Subcutaneous adipose tissue (tissue), 4 donors: Measurements from ENCODE around the gene FAM83G. TPM values are rescaled to one million over a fixed set of nuclear protein-coding genes. Genes with fewer than 3 reads are reported as not detected.

Experiments
- total RNA-seq, 4 donors: library from RNA; depleted of rRNA; stranded (reverse); fragments of >200 nt; gene quantifications; one replicate each; pipeline ENCODE4 v1.1.0, GENCODE V29; 2016
- TF ChIP-seq, protein P1 (sequence below): fragments of 450-650 bp; IDR thresholded peaks from one replicate; pipeline ENCODE4 v1.5.1; 2016; ENCODE audit warnings: low read depth, mild to moderate bottlenecking, control low read depth, antibody characterized with exemption, moderate library complexity

The FAM83G gene
- total RNA-seq, 4 donors from 2014 or later: 1.1 to 5.5 (median 2.9) TPM

DNA sequence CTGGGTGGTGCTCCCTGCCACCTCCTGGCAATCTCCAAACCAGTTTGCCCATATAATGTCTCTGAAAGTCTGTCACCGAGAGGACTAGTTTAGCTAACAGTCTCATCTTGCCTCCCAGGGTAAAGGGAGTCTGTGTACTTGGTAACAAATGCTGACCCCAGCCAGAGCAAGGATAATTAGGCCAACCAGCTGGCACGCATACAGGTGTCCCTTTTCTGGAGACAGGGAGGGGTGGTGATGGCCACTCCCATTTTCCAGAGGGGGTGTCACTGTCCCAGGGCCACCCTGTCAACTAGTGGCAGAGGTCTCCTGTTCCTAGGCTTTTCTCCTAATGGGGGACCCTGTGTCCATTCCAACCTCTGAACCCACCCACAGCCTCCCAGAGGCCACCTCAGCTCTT, 8.1 kb downstream of the FAM83G start:
- TF ChIP-seq, protein P1, sequence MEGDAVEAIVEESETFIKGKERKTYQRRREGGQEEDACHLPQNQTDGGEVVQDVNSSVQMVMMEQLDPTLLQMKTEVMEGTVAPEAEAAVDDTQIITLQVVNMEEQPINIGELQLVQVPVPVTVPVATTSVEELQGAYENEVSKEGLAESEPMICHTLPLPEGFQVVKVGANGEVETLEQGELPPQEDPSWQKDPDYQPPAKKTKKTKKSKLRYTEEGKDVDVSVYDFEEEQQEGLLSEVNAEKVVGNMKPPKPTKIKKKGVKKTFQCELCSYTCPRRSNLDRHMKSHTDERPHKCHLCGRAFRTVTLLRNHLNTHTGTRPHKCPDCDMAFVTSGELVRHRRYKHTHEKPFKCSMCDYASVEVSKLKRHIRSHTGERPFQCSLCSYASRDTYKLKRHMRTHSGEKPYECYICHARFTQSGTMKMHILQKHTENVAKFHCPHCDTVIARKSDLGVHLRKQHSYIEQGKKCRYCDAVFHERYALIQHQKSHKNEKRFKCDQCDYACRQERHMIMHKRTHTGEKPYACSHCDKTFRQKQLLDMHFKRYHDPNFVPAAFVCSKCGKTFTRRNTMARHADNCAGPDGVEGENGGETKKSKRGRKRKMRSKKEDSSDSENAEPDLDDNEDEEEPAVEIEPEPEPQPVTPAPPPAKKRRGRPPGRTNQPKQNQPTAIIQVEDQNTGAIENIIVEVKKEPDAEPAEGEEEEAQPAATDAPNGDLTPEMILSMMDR: no peak

DNA sequence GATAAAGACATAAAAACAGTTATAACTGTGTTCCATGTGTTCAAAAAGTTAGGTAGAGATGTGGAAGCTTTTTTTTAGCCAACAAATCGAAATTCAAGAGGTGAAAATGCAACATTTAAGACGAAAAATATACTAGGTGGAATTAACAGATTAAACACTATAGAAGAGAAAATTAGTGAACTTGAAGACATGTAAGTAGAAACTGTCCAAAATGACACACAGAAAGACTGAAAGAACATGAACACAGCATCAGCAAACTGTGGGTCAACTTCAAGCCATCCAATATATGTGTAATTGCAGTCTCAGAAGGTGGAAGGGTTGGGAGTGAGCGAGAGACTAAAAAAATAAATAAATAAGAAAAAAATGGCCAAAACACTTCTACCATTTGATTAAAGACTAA, 9.3 kb downstream of the FAM83G start:
- TF ChIP-seq, protein P1: no peak

DNA sequence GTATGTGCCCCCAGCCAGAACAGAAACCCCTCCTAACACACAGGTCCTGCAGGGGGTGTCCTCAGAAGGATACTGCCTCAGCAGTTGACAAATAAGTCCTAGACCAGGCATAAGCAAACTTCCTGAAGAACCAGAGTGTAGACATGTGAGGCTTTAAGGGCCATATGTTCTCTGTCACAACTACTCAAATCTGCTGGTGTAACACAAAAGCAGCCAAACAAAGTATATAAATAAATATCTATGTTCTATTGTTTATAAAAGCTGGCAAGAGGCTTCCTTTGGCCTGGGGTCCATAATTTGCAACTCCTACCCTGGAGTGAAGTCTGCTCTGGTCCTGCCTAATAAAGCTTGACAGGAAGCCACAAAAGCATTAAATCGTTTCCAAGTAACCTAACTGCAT, 9.9 kb downstream of the FAM83G start:
- TF ChIP-seq, protein P1: no peak

DNA sequence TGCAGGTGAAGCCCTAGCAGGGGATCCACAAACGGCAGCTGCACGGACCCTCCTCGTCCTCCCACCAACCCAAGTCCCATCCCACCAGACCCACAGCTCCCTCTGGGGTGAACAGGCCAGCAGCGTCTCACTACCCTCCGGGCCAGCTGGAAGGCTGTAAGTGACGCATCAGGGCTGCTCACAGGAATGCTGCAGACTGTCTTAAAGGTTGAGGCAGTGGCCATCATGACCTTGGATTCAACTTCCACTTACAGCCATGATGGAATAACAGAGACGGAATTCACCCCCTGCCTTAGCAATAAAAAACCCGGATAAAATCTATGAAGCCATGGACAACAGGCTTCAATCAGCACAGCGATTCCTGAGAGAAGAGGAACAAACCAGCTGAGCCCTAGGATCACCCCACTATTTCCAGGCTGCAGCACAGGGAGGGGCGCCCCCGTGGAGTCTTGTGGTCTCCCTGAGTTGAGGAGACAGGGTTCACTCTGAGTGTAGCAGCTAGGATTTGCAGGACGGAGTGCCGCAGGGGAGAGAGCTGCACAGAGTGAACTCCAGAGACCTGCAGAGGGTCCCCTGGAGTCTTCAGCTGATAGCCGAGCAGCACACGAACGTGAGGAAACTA, 10.5 kb downstream of the FAM83G start:
- TF ChIP-seq, protein P1: no peak

DNA sequence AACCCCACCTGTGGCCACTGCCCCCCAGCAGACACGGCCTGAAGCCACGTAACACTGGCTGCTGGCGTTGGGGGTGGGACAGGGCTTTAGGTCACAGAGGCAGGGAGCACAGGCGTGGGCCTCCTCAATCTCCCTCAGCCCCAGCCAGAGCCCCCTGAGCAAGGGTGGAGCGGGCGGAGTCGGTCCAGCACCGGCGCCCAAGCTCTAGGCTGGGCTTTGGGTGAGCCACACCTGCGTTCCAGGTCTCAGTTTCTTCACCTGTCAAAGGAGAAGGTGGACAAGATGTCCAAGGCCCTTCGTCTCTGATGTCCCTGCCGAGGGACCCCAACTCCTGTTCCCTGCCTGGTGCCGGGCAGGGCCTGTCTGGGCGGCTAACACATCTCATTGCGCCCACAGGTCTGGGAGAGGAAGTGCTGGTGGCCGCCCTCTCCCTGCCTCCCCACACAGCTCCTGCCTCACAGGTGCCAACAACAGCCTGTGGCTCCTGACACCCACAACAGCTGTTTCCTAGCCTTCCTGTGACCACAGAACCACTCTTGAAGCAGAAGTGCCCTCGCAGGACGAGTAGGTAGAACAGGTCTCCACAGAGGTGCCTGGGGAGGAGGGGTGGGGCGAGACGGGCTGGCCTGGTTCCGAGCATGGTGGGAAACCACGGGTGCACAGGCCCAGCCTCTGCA, 12.0 kb downstream of the FAM83G start:
- TF ChIP-seq, protein P1: no peak

DNA sequence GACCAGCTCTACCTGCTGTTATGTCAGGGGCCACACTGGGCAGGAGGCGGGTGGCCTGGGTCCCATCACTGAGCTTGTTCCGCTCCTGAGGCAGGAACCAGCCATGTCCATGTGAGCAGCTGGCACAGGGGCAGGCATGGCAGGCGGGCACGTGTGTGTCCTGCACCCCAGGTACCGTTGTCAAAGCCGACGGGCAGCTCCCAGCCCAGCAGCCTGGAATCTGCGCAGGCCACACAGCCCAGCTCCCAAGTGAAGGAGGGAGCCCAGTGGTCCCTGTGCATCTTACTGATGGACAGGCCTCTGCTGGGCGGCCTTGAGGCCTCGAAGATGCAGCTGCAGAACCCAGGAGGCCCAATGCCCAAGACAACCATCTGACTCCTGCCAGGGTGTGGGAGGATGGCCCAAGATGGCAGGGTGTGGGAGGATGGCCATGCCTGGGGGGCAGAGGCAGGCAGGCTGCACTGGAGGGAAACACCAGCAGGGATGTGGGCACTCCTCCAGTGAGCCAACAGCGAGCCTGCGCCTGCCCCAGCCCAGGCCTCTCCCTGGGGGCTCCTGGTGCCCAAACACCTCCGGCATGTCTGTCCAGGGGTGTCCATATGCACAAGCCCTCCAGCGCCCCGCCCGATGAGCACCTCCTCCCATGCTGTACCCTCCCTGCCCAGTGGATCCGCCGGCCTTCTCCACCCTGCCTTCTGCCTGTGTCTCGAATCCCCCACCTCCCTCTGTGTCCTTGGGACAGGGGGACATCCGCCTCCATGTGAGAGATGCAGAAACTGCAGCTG, 12.8 kb downstream of the FAM83G start:
- TF ChIP-seq, protein P1: no peak

DNA sequence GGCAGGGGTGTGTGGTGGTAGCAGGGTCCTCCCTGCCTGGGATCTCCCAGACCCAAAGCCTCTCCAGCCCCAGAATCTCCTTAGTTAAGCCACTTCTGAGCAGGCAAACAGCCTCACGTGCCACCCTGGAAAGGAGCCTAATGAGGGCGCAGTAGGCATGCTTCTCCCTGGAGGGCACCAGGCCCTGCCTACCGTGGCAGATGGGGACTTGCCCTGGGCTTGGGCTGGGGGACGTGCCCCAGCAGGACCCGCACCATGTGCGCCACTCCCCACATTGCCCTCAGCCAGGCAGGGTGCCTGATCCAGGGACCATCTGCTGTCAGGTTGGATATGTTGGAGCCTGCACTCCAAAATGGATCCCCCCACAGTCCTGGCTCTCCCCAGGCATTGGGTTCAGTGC, 14.2 kb downstream of the FAM83G start:
- TF ChIP-seq, protein P1: no peak
